MCF 10A (cell line): ENCODE measurements around the gene NAALAD2. TPM values are rescaled to one million over a fixed set of nuclear protein-coding genes. Genes with fewer than 3 reads are reported as not detected.

ENCODE experiments used
- BruUV-seq: library from RNA; stranded (reverse); fragments of 400-500 nt; replicated peaks from 2 replicates; lab custom pipeline; 2021; lab: Mats Ljungman, UMichigan
- CTCF ChIA-PET: fragments of 300-600 bp; sonication (Branson Sonifier 250); formaldehyde crosslinking; extraction: SDS; loops from one replicate; lab custom pipeline; 2021; ENCODE audit warnings: antibody characterized with exemption, inconsistent platforms; lab: Yijun Ruan, JAX
- POLR2A ChIA-PET: fragments of 300-600, 350-650 bp; sonication (Branson Sonifier 250); formaldehyde crosslinking; extraction: SDS; loops from one replicate; lab custom pipeline; 2020; ENCODE audit warnings: antibody characterized with exemption, inconsistent platforms; lab: Yijun Ruan, JAX
- DNase-seq: peaks from one replicate; pipeline ENCODE4 v3.0.0-alpha.2; 2018; ENCODE audit not compliant: unreplicated experiment
- H3K27ac Mint-ChIP-seq: one replicate; pipeline ENCODE4 v1.8.0; 2022; ENCODE audit warnings: mild to moderate bottlenecking, low read depth, mixed read lengths; ENCODE audit not compliant: unreplicated experiment
- H3K27me3 Mint-ChIP-seq: one replicate; pipeline ENCODE4 v1.8.0; 2022; ENCODE audit warnings: mixed read lengths; ENCODE audit not compliant: insufficient read depth, unreplicated experiment
- H3K36me3 Mint-ChIP-seq: one replicate; pipeline ENCODE4 v1.8.0; 2022; ENCODE audit warnings: mild to moderate bottlenecking, moderate library complexity, mixed read lengths; ENCODE audit not compliant: insufficient read depth, unreplicated experiment
- H3K4me1 Mint-ChIP-seq: one replicate; pipeline ENCODE4 v1.8.0; 2022; ENCODE audit warnings: mixed read lengths; ENCODE audit not compliant: insufficient read depth, unreplicated experiment
- H3K4me3 Mint-ChIP-seq: one replicate; pipeline ENCODE4 v1.8.0; 2022; ENCODE audit warnings: mild to moderate bottlenecking, moderate library complexity, mixed read lengths; ENCODE audit not compliant: unreplicated experiment
- H3K9me3 Mint-ChIP-seq: one replicate; pipeline ENCODE4 v1.8.0; 2022; ENCODE audit warnings: mixed read lengths; ENCODE audit not compliant: unreplicated experiment
- intact Hi-C: fragments of 100-400 bp; cut with micrococcal nuclease; formaldehyde crosslinking; loops from 2 replicates; pipeline ENCODE4 v1.14.1; 2022
- total RNA-seq: library from RNA; stranded (reverse); gene quantifications from 2 replicates; pipeline ENCODE4 v1.2.3, GENCODE V29; 2022
- TF ChIP-seq, protein P1 (sequence below): fragments of 200-600 bp; IDR thresholded peaks from one replicate; pipeline ENCODE4 v1.8.0; 2022; ENCODE audit warnings: antibody characterized with exemption, mild to moderate bottlenecking; ENCODE audit not compliant: unreplicated experiment

The NAALAD2 gene
- total RNA-seq, 1 experiment from 2014 or later = not detected

DNA sequence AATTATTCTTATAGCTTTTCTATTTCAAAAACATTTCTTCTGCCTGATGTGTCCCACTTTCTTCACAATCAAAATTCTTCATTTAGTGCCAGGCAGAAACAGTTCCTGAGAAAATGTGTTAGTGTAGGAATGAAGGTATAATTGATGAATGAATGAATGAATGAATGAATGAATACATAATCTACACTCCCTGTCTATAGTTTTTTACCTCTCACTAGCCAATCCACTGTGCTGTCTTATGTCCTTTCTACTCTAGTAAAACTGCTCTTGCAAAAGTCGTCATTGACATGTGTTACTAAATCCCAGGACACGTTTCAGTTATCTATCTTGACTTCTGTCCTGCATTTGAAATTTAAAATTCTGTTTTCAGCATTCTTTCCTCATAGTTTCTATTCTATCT lies 45.5 kb downstream of the NAALAD2 start:
- POLR2A ChIA-PET = no interaction called here
- no TSS peak for BruUV-seq

GRCh38 chr11:90187839-90188238 lies 53.4 kb downstream of the NAALAD2 start:
- ChIA-PET CTCF (interaction anchor here (1.5 kb wide), 1 partner anchor 17 kb away, joined by 4 read pairs; no protein-coding TSS in a partner anchor), POLR2A (no interaction called here)
- no peaks in the 10 kb centered on the region for H3K9me3 Mint-ChIP-seq
- intact Hi-C loops = no loop called here
- no peak for DNase-seq
- no peak overlapping the region for H3K27ac Mint-ChIP-seq
- no TSS peak for BruUV-seq
- H3K36me3 Mint-ChIP-seq = no peaks in the 10 kb centered on the region
- H3K27me3 Mint-ChIP-seq = no peaks in the 10 kb centered on the region
- TF ChIP-seq, protein P1, sequence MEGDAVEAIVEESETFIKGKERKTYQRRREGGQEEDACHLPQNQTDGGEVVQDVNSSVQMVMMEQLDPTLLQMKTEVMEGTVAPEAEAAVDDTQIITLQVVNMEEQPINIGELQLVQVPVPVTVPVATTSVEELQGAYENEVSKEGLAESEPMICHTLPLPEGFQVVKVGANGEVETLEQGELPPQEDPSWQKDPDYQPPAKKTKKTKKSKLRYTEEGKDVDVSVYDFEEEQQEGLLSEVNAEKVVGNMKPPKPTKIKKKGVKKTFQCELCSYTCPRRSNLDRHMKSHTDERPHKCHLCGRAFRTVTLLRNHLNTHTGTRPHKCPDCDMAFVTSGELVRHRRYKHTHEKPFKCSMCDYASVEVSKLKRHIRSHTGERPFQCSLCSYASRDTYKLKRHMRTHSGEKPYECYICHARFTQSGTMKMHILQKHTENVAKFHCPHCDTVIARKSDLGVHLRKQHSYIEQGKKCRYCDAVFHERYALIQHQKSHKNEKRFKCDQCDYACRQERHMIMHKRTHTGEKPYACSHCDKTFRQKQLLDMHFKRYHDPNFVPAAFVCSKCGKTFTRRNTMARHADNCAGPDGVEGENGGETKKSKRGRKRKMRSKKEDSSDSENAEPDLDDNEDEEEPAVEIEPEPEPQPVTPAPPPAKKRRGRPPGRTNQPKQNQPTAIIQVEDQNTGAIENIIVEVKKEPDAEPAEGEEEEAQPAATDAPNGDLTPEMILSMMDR = no peak
- H3K4me3 Mint-ChIP-seq = no peak overlapping the region
- H3K4me1 Mint-ChIP-seq = no peaks in the 10 kb centered on the region

More for the DNA sequence above, 45.5 kb downstream of the NAALAD2 start:
- Mint-ChIP-seq H3K27ac (no peak overlapping the region), H3K36me3 (no peaks in the 10 kb centered on the region), H3K9me3 (no peaks in the 10 kb centered on the region), H3K27me3 (peaks cover 14% of the 10 kb centered on the region), H3K4me1 (no peaks in the 10 kb centered on the region), H3K4me3 (no peak overlapping the region)
- TF ChIP-seq, protein P1 = no peak
- intact Hi-C loops = no loop called here
- CTCF ChIA-PET = interaction anchor here (1.2 kb wide), 1 partner anchor 25 kb away, joined by 8 read pairs; no protein-coding TSS in a partner anchor
- no peak for DNase-seq

DNA sequence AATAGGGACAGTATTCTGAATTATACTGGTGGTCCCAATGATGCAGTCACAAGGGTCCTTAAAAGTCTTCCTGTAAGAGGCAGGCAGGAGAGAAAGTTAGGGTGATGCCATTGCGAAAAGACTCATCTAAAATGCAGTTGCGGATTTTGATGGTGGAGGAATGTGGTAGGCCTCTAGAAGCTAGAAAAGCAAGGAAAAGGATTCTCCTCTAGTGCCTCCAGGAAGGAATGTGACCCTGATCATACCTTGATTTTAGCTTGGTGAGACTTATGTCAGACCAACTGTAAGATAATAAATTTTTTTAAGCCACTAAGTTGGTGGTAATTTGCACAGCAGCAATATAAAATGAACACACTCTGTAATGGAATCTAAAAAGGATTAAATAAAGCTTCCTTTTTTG lies 54.5 kb downstream of the NAALAD2 start:
- no peaks in the 10 kb centered on the region for H3K4me1 Mint-ChIP-seq
- ChIA-PET CTCF (interaction anchor here (0.7 kb wide), 1 partner anchor 9 kb away, joined by 3 read pairs; no protein-coding TSS in a partner anchor), POLR2A (interaction anchor here (0.7 kb wide), 1 partner anchor 12 kb away, joined by 3 read pairs; no protein-coding TSS in a partner anchor)
- intact Hi-C loops = no loop called here
- BruUV-seq = no TSS peak
- no peak overlapping the region for H3K4me3 Mint-ChIP-seq
- H3K27ac Mint-ChIP-seq = no peak overlapping the region
- H3K27me3 Mint-ChIP-seq = no peaks in the 10 kb centered on the region
- no peaks in the 10 kb centered on the region for H3K9me3 Mint-ChIP-seq
- DNase-seq = no peak
- TF ChIP-seq, protein P1 = no peak
- no peaks in the 10 kb centered on the region for H3K36me3 Mint-ChIP-seq

DNA sequence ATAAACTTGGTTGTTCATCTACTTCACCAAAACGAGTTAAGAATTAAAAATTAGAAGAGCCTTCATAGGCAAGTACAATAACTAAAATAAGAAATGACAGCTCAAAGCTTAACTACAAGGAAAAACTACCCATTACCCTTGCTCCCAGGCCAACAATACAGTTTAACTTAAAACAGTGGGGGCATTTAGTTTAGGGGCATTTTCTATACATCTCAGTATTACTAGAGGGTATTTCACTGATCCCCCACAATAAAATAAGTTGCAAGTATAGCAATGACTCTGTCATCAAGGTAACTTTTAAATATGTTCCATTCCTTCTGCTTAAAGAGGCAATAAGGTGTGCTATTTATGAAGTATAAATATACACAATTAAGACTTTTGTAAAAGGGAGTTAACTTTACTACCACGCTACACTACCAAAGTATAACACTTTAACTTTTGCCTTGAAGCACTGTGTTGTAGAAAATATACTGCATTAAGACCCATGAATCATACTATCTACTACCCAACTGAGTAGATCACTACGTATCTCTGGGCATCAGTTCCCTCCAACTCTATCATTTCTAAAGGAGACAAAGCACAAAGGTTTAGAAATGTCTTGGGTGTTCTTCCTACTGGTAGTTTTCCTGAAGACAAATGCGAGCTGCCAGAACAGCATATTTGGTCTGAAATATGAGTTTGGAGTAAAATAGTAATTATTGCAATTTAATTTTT lies 58.6 kb downstream of the NAALAD2 start:
- Mint-ChIP-seq H3K27ac (no peak overlapping the region), H3K27me3 (no peaks in the 10 kb centered on the region), H3K36me3 (no peaks in the 10 kb centered on the region), H3K4me1 (no peaks in the 10 kb centered on the region), H3K4me3 (no peak overlapping the region), H3K9me3 (no peaks in the 10 kb centered on the region)
- DNase-seq = no peak
- ChIA-PET CTCF (no interaction called here), POLR2A (no interaction called here)
- intact Hi-C loops = no loop called here
- TF ChIP-seq, protein P1 = no peak
- BruUV-seq = no TSS peak
